GM12891 (cell line): ENCODE measurements around the gene MAPK14.

Experiments
- POLR2A ChIP-seq: IDR thresholded peaks from 2 replicates; pipeline ENCODE4 v1.6.1; 2011; ENCODE audit warnings: low read depth, low read length, control low read depth
- POLR2AphosphoS5 ChIP-seq: IDR thresholded peaks from 2 replicates; pipeline ENCODE4 v1.6.1; 2011; ENCODE audit warnings: low read depth, low read length, control low read depth
- TAF1 ChIP-seq: IDR thresholded peaks from 2 replicates; pipeline ENCODE4 v1.6.1; 2011; ENCODE audit warnings: low read depth, low read length, control low read depth

DNA sequence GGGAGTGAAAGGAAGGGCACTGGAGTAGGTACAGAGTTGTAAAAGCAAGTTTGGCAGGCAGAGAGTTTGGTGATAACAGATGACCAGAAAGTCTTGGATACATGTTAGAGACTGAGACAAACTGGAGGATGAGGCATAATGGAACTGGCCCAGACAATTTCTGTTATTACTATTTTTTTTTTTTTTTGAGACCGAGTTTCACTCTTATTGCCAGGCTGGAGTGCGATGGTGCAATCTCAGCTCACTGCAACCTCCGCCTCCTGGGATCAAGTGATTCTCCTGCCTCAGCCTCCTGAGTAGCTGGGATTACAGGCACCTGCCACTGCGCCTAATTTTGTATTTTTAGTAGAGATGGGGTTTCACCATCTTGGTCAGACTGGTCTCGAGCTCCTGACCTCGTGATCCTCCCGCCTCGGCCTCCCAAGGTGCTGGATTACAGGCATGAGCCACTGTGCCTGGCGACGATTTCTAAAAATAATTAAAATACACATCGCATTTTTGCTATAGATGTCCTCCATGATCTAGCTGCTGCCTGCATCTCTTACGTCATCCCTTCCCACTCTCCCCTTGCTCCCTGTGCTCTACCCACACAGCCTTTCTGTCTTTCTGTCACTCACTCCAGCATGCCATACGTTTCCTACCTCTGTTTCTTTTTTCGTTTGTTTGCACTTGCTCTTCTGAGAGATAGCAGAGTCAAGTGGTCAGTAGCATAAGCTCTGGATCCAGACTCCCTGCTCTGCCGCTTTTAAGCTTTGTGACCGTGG, 23.5 kb downstream of the MAPK14 start:
- TF ChIP-seq TAF1 (no peak), POLR2A (no peak), POLR2AphosphoS5 (no peak)
